GM19372 (cell line): Measurements from ENCODE around the gene TASOR.

Source experiments
- ATAC-seq: cut with Tn5 transposase; IDR thresholded peaks from one replicate; pipeline ENCODE4 v1.9.1; 2021; ENCODE audit warnings: mild to moderate bottlenecking, low read depth, moderate library complexity; ENCODE audit not compliant: unreplicated experiment

Gene TASOR

DNA sequence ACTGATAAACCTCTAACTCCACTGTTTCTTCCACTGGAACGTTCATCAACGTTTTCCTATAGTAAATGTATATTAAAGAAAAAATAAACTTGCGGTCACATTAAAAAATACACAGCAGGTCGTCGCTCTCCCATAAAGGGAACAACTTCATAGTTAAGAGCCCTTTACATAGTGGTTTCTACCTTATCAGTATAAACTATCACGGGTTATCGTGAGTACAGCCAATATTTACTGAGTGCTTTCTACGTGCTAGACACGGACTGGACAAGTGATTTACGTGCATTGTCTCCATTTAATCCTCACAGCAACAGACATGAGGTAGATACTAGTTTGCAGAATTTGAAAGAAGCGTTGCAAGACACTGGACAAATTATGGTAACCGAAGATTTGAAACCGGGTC lies 964 bp upstream of the TASOR start:
- ATAC-seq: no peak

DNA sequence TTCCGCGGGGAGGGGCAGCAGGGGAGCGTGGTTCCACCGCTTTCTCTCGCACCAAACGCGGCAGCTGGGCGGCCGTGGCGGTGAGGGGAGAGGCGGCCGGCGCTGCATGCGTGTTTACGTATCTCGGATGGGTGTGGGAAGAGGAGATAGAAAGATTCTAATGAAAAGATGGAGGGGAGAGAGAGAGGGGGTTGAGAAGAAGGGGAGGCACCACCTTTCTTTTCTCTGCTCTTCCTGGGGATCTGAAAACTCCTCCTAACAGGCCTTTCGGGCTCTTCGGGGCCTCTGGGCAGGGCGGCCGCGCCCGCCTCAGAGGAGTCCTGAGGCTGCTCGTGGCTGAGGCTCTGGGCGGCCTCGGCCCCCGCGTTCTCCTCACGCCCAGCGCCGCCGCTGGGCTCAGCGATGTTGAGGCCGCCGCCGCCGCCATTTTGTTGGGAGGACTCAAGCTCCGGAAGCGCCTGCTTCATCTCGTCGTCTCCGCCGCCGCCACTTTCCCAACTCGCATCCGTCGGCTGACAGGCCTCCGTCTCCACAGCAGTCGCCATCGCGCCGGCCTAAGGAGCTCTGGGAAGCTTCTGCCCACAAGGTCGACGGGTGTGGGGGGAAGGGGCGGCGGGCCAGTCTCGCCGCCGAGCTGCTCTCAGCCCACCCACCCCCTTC lies 473 bp downstream of the TASOR start:
- ATAC-seq: peak; percentile 66

DNA sequence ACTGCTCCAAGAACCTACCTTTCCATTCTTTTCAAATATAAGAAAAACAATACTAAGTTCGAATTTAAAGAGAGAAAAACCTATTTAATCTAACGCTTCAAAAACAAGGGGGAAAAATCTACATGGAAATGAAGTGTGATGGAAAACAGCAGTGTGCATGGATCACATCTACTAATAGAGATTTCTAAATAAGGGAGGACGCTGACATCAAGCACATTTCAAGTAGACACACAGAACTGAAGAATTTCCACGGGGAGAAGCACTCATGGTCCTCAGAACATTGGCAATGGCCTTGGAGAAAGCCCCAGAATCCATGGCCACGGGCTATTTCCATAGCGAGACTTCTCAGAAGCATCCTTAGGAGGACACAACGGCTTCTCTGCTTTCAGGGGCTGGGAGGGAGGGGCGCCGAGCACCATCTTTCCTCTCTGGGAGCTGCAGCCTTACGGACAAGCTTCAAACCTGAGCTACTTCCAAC lies 1.0 kb downstream of the TASOR start:
- ATAC-seq: no peak

DNA sequence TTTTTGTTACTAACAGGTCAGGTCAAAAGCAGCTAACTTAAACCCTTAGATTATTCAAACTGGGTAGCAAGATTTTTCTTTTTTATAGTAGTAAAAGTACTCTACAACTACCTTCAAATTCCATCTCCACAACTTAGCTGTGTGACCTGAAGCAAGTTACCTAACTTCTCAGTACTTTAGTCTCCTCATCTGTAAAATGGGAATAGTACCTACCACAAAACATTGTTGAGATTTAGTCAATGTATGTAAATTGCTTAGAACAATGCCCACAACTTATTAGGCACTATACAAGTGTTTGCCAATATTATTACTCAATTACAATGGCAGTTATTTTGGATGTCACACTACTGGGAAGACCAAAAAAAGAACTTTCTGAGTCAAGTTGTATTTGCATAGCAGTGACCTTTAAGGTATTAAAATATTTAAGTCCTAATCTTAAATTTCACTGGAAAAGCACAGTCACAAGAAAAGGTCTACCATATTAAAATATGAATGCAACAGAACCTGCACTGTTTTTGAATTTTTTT lies 2.9 kb downstream of the TASOR start:
- no peak for ATAC-seq

DNA sequence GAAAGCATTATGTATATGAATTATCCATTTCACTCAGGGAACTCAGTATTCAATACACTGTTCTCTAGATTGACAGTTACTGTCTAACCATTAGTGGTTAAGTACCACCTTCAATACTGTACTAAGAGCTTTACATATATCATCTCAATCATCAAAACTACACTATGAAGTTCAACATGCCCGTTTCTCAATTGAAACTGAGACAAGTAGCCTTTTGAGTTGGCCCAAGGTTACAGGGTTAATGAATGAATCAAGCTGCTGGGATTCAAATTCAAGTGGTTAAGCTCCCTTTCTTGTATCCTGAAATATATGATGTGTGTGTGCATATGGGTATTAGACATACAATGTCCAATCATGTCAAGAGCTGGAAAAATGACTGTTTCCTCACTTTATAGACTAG lies 5.8 kb downstream of the TASOR start:
- ATAC-seq: peak; percentile 73

DNA sequence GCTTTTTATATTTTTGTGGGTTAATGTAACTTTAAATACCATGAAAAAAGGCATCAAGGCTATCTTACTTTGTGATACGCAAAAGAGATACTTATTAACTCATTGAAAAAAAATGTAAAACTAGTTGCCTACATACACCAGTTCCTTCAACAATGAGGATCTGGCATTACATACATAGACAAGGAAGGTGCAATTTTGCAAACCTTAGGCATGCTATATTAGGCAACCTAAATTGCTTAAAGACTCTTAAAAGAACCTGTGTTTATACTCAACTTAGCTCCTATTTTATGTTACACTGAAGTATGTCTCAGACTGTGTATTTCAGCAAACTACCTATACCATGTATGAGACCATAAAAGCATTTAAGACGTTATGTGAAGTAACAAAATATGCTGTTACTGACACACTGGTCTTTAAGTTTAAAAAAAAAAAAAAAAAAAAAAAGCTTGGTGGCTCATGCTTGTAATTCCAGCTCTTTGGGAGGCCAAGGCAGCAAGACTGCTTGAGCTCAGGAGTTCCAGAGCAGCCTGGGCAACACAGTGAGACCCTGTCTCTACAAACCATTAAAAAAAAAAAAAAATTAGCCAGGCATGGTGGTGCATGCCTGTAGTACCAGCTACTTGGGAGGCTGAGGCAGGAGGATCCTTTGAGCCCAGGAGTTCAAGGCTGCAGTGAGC lies 9.1 kb downstream of the TASOR start:
- no peak for ATAC-seq

DNA sequence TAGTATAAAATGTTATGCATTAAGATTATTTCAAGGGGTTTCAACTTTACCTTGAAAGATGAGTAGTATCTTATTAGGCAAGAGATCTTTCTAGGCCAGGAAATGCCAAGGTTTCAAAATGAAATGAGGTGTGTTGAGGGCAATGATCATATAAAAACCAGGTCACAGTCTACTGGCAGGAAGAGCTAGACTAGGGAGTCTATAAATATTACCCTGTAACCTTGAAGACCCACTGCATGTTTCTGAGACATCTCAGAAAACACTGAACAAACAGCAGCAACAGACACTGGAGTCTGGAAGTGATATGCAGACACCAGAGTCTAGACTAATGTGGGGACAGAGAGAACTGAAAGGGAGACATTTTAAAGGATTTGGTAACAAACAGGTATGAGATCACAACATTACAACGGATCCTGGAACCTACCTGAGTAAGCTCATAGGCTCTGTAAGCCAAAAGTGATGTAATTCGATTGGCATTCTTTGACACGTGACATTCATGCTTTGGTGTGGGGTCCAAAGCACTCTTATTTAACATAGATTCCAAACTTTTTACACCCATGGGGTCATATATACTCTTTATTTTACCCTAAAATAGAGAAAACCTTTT lies 15.0 kb downstream of the TASOR start:
- ATAC-seq: no peak

DNA sequence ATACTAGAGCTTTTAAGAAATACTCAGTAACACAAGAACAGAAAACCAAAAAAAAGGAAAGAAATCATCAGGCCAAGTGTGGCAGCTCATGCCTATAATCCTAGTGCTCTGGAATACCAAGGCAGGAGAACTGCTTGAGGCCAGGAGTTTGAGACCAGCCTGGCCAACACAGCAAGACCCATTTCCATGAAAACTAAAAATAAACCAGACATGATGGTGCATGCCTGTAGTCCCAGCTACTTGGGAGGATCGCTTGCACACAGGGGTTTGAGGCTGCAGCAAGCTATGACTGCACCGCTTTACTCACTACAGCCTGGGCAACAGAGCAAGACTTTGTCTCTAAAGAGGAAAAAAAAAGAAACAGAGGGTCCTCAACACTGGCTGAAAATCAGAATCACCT lies 18.2 kb downstream of the TASOR start:
- no peak for ATAC-seq

DNA sequence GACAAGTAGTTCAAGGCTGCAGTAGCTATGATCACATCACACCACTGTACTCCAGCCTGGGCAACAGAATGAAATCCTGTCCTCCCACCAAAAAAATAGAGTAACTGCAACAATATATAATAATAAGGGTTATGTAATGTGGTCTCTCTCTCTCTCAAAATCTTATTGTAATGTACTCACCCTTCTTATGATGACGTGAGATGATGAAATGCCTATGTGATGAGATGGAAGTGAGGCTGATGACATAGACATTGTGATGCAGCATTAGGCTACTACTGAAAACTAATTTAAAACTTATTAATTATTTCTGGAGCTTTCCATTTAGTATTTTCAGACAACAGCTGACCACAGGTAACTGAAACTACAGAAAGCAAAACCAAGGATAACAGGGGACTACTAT lies 27.4 kb downstream of the TASOR start:
- no peak for ATAC-seq

DNA sequence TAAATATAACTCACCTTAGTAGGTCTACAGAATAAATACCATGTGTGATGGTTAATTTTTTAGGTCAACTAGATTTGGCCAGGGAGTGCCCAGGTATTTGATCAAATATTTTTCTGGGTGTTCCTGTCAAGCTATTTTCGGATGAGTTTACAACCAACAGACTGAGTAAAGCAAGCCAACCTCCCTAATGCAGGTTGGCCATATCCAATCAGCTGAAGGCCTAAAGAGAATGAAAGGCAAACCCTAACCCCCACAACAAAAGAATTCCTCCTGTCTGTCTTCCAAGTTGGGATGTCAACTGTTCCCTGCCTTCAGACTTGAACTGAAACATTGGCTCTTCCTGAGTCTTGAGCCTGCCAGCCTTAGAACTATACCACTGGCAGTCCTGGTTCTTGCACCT lies 28.6 kb downstream of the TASOR start:
- no peak for ATAC-seq

DNA sequence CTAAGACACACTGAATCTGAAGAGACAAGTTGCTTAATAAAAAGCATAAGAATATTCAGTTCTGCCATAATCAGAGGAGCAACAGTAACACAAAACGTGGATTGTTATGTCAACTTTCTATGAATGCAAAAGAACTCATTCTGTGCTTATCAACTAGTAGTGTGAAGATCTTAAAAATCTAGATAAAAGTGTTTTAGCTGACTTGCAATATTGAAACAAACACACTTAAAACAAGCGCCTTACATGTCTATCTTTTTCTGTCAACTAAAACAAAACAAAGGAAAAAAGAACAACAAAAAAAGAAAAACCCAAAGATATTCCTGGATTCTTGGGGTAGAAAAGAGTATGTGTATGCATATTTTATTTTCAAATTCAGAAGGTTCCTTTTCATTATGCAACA lies 37.7 kb downstream of the TASOR start:
- ATAC-seq: no peak

DNA sequence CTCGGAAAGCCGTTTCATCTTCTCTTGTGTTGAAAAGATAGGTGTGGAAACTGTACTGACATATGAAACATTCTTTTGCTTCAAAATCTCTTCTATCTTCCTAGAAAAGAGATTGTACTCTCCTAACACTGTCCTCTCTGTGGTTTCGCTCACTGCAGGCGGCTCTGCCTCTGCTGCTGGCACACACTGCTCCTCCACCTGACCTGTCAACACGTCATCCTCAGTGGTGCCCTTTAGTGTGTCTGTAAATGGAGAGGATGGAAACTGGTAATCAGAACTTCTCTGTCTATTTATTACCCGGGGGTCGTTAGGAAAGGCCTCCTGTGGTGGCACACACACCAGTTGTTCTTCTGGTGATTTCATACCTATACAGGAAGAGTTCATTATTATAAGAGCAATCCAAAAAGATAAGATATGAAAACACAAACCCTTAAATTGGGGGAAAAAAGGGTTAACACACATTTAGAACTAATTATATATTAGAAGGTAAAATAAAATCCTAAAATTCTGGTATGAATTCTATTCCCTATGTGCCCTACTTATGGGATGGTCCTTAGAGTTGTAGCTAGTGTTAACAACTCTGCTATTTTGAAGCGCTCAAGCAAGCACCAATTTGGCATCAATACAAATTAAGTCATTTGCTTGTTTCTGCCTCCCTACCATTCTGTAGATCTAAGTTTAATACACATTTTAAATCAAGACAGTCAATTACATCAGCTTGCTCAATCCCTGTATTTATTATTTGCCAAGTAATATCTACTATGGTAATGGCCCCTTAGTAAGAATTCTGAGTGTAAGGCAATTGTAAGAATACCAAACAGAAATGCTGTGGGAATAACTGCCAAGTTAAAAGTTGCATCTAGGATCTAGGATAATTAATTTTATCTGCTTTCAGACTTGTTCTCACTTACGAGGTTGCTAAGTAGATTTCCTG lies 49.2 kb downstream of the TASOR start:
- no peak for ATAC-seq
